ENCODE data around the gene PDK2.

The PDK2 gene

DNA sequence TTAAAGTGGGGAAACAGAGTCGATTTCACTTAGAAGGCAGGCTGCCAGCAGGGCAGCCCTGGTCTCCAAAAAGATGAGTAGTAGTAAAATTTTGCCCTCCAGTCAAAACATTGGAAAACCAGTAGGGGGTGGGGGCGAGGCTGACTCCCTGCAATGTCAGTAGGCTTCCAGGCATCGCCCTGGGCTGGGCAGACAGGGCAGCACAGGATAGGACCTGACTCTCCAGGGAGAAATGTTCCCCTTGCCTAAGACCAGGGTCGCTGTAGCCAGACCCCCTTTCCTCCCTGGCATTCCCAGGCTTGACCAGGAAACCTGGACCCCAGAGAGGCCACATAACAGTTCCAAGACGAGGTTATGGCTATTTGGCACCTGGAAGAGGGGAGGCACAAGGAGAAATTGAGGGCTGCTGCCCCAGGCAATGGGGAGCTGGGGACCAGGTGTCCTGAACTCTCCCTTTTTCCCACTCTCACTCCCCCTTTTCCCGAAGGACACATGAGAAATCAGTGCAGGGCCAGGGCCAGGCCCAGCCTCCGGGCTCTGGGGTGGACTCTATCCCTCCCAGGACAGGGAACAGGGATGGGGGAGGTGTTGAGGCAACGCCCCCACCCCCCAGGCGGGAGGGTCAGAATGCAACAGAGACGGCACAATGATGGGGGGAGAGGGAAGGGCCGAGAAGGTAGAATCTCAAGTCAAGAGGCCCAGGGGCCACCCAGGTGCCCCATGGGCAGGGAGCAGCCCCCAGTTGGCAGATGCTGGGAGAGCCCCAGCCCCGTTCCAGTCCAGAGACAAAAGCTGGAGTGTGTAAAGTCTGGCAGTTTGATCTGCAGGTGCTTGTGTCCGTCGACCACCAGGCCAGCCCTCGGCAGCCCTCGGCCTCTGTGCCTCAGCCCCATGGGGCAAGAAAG is 39.3 kb downstream of the PDK2 start:
- DNase-seq = no peak

DNA sequence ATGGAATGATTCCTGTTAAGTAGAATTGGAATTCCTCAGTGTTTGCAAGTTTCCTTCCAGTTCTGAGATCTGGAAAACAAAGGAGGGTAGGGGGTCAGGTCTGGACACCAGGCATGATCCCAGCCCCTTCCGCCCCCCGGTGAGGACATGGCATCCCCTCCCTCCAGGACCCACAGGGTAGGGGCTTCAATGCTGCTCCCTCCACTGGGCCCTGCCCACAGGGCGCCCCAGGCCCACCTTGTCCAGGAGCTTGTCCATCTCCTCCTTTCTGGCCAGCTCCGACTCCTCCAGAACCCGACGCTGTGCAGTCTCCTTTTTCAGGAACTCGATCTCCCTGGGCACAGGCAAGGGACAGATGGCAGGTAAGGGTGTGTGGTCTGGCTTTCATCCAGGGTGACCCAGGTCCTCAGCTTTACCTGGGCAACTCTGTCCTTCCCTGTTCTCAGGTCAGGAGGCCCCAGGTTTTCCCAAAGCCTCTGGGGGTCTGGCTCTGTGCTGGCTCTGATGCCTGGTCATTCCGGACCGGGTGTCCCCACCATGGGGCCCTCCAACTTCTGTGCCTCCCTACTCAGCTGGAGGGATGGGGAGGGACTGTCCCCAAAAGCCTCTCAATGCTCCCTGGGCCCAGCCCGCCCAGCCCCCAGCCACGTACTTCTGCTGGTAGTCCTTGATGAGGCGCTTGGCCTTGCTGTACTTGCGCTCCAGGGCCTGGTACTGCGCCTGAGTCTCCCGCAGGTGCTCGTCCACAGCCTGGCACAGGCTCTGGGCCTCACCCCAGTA is 40.4 kb downstream of the PDK2 start:
- no peak for DNase-seq

DNA sequence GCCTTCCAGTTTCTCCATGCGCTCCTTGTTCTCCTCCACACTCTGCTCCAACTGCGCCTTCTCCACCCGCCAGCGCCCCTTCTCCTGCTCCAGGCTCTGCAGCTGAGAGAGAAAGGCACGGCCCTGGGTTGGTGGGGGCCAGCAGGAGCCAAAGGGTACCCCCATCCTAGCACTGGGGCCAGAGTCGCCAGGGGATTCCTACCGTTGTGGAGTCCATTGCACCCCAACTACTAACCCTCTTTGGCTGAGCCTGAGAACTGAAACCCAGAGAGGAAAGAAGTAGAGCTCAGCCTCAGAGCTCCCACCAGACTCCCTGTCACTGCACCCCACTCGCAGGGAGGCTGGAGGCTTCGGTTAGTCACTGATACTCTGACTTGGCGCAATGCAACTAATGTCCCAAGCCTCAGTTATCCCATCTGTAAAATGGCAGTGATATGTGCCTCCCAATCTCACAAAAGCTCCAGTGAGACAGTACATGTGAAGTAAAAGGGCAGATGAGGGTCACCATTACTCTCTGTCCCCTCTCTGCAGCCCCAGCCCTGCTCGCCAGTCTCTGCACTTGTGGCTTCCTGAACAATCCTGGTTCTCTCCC is 41.0 kb downstream of the PDK2 start:
- DNase-seq = no peak

DNA sequence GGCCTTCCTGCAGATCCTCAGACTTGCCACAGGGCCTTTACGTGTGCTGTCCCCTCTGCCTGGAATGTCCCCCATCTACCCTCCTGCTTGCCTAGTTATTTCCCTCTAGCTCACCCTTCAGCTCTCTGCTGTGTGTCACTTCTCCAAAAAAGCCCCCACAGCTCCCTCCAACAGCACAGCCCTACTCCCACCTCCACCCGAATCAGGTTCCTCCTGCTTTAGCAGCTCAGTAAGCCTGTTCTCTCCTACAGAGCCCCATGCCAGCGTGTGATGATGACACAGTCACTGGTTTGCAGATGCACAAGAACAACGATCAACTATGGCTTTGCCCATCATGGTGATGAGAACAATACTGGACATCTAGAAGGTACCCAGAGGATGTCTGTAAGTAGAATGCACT is 41.9 kb downstream of the PDK2 start:
- DNase-seq = peak in 2 of 51 donors; percentile 26 to 46

DNA sequence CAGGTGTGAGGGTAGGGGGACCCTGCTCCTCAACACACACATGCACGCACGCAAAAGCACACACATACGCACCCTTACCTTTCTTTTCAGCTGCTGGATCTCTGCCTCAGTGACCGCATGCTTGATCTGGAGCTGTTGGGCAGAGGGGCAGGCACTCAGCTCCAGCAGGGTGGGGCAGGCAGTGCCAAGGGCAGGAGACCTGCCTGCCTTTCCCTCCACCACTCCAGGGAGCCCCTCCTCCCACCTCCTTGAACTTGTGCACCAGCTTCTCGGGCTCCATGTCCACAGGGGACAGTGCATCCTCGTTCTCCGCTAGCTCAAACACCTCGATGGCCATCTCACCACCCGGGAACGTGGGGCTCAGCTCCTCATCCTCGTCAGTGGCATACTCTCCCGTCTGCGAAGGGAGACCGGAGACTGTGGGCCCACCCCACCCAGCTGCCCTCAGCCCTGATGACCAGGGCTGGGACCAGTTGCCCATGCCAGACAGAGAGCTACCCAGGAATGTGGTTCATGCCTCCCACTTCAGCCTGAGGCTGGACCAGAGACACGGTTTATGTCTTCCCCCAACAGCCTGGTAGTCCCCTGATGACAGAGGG is 44.1 kb downstream of the PDK2 start:
- no peak for DNase-seq

DNA sequence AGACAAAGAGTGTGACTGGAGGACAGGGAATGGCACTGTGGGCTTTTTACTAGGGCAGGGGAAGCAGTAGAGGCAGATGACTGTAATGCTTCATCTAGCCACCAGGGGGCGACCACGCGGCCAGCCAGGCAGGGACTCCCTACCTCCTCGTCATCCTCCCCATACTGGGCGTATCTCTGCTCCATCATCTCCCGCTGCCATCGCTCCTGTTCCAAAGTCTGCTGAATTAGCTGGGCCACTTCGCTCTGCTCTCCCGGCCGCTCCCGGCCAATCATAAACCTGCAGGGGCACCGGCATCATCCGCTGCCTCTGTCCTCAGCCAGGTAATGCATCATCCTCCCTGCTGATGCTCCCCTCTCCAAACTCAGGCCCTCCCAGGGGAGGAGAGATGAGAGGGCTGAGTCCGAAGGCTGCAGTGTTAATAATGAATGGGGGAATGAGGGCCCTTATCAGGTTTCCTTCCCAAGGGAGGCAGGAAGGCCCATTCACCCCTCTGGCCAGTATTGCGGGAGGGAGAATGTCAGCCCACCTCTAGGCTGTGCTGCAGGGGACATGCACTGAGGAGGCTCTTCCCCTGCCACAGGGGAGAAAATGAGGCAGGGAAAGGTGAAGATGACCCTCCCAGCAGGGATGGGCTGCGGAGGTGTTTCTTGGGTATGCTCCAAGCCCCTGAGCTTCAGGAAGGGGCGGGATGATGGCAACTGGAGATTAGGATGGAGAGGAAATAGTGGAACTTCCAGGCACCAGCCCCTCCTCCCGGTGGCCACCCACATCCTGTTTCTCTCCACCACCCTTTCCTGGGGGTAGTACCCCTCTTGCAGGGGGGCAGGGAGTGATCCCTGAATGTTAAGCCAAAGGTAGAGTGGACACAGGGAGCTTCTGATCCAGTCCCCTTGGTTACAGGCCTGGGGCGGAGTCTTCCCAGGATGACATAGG is 45.1 kb downstream of the PDK2 start:
- peak in 42 of 51 donors; percentile 21 to 79 (median 54) for DNase-seq

DNA sequence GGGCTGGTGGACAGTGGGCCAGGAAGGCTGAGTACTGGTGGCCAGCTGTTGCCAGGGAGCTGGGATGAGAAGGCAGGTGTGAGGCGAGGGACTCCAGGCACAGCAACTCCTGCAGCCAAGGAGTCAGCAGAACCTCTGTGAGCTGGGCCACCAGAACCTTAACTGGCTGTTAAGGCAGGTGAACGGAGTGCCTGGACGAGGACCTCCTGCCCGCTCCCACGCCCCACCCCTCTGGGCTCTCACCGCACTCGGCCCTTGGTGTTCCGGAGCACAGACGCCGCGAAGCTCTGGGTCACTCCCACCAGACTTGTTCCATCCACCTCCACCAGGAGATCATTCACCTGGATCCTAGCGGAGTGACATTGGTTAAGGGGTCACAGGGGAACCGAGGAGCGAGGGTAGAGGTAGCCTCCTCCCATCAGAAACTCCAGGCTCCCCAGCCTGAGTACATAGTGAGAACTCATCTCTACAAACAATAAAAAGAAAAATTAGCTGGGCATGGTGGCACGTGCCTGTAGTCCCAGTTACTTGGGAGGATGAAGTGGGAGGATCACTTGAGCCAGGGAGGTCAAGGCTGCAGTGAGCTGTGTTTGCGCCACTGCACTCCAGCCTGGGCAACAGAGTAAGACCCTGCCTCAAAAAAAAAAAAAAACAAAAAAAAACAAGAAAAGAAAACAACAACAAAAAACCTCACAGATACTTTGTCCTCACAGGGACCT is 46.0 kb downstream of the PDK2 start:
- no peak for DNase-seq

DNA sequence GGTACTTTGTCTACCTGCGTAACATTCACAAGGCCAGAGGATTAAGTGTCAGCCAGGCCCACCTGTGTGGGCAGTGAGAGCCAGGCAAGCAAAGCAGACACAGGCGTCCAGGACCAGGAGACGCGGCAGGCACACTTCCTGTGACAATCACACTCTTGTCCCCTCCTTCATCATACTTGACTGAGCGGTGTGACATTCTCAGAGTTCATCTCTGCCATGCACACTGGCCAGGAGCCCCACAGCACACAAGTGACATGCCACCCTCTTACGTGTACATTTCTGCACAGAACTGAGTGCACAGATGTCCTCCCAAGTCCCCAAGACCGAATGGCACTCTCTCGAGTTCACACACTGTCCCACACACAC is 46.6 kb downstream of the PDK2 start:
- no peak for DNase-seq

DNA sequence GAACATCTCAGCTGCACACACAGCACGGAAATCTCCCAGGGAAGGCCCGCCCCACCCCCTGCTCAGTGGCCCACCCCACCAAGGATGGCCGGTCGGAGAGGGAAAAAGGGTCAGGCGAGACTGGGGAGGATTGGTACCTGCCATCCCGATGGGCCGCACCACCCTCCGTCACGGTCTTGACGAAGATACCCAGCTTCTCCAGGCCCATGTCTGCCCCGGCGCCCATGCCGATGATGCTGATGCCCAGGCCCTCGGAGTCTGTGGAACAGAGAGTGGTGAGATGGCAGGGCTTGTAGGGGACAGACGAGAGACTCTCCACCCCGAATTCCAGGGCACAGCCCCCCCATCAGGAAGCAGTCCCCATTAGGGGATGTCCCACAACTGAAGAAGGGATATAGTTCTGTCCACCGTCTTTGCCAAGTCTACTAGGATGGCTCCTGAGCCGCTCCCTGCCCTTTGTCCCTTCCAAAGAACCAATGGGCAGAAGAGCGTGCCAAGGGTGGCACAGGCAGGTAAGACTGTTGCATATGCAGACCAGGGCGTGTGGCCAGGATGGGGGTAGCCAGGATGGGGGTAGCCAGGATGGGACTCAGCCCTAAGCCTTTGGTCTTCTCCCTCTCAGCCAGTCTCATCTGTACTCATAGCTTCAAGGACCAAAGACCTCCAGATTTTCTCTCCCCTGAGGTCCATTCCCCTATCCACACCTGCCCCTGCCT is 48.5 kb downstream of the PDK2 start:
- DNase-seq = no peak

DNA sequence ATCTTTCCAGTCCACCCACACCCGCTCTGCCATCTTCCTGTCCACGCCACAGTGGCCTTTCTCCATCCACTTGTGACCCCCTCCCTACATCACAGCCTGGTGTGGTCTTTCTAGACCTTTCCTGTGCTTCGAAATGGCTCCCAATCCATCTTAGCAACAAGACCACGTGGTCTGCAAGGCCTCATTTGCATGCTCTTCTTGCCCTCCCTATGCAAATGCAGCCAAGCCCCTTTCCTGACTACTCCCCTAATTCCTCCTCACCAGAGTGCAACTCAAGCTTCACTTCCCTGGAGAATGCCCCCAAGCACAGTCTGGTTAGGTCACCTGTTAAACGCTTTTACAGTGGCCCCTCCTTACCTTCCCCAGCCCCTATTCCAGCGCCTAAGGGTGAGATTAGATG is 49.2 kb downstream of the PDK2 start:
- DNase-seq = no peak

DNA sequence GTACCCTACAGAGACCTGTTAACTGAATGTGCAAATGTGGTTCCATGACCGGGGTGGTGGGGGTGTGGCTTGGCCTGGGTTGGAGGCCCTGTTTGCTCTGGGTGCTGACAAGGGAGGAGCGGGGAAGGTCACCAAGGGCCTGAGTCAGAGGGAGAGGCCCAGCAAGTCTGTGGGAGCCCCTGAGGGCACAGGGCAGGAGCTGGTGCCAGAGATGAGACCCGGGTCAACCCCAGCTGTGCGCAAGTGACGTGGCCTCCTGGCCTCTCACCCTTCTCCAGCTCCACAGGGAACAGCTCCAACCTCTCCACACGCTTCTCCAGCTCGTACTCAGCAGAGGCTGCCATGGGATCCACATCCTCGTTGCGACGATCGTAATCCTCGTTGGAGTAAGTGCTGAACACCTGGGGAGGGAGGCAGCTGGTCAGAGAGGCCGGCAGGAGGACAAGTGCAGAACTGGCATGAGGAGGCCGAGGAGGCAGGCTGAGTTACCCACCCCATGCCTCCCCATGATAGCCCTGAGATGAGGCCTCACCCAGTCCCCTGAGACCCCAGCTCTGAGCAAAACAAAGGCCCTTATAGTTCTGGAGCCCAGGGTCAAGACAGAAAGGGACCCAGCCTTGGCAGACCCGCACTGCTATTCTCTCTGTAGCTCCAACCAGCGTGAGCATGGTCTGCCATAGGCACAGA is 49.8 kb downstream of the PDK2 start:
- DNase-seq = no peak

DNA sequence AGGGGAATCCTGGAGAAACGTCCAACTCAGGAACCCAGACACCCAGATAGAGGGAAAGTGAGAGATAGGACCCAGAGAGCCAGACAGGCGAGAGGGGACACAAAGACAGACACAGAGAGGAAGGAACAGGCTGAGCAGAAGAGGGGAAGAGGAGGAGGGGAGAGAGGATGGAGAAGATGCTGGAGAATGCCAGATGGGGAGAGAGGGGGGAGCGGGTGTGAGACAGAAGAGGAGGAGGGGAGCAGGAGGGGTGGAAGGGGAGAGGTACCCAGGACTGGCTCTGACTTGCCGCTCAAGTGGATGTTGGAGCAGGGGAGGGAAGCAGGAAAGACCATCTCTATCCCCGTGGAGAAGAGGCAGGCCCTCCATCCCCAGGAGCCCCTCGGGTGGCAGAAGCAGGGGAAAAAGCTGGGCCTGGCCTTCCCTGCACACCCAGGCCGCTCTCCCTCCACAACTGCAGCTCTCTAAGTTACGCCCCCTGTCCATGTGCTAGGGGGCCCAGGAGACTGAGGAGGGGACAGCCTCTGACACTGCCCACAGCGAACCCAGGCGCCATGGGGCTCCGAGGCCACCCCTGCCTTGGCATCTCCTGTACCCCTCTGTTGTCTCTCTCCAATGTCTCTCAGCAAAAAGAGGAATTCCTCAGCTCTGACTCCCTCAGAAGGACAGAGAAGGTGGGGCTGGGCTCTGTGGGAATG is 50.5 kb downstream of the PDK2 start:
- DNase-seq = peak in 1 of 51 donors; percentile 13

DNA sequence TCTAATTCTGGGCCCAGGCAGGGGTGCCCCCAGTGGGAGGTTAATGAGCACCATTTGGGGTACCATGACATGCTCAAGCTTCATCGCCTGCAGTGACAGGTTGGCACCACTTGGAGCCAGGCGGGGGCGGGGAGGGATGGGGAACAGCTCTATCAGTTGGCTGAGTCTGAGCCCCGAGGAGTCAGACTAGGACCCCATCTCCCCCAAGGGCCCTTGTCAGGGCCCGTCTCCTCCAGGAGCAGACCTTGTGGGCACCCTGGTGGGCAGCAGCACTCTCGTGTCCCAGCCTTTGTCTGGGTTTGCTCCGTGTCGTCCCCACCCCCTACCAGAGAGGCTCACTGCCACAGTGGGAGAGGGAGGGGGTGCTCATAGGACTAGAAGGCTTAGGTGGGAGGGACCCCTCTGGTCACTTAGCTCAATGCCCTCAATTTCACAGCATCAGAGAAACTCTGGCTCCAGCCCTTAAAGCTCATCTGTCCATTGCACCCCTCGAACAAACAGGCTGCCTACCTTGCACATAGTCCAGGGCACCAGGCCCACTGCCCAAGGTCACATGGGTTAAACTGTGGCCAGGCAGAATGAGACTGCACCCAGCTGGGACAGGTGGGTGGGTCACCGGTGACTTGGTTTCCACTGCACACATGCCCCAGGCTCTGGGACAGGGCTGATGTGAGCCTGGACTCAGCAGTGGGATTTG is 51.2 kb downstream of the PDK2 start:
- peak in 4 of 51 donors; percentile 10 to 21 (median 14) for DNase-seq

DNA sequence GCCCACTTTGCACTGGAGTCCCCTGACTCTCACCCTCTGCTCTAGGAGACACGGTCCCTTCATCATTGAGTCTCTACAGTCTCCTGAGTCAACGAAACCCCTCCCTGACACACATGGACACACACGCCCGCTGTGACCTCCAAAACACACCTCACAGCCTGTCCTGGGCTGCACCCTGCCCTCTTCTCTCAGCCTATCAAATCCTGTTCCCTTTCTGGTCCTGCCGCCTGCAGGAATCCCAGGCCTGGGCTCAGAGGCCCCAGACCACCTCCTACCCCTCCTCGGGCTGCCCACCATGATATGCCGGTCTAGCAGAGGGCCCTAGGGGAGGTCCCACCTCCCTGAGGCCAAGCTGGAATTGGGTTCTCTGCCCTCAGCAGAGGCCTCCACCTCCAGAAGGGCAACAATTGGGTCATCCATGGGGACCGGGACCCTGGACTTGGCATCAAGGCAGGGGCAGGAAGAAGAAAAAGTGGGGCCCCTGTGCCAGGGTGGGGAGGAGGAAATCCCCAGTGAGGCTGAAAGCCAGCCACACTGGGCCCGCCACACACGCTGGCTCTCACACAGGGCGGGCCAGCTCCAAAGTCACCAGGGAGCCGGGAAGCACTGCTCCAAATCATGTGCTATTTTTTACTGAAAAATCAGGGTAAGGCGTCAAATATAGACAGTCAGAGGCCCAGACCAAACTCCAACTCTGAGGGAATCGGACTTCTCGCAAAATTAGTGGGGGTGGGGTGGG is 51.9 kb downstream of the PDK2 start:
- DNase-seq = peak in 11 of 51 donors; percentile 10 to 43 (median 27)

DNA sequence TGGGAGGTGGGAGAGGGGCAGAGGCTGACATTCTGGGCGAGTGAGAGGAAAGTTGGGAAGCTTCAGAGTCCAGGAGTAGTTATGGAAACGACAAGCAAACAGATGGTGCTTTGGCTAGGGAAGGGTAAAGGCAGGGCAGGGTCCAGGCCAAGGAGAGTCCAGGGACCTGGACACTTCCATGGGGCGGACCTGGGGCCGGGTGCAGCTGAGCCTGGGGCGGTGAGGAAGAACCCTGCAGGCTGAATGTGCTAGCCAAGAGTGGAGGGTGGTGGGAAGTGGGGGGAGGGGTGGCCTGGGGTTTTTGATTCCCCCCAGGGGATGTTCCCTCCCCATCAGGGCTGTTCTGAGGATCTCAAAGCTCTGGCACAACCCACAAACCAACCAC is 52.7 kb downstream of the PDK2 start:
- peak in 16 of 51 donors; percentile 28 to 81 (median 61) for DNase-seq

DNA sequence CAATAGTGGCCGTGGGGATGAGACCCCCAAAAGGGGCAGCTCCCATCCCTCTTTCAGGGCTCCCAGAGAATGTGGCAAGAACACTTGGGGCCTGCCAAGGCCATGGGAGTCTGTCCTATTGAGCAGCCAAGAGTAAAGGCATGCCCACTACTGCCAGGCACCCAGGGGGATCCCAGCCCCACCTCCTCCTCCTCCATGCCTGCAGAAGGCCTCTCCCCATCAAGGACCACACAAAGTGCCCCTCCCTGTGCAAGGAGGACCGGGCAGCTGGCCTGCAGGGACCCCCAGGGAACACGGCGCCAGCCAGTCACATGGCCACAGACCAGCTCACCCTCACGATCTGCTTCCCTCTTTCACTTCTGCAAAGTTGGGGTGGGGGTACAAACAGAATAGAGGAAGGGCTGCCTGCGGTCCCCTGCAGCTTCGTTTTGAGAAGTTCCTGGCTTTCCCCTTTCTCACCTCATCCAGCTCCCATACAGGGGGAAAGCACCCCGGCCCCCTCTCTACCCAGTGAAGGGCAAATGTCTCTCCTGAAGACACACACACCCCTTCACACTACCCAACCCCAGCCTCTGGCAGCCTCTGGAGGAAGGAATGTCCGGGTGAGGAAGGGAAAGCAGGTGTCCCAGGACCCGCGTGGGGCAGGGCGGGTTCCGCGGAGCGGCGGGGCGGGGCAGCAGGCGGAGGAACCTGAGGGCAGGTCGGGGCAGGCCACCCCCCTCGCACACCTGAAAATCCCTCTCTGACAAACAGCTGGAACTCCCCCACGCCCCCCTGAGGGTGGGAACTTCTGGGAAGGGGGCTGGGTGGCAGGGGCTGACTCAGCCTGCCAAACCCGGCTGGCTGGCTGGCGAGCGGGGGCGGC is 53.3 kb downstream of the PDK2 start:
- DNase-seq = peak in 40 of 51 donors; percentile 24 to 81 (median 56)

All from hypothalamus (tissue), 51 donors.